Fibroblast of the aortic adventitia (primary cell): ENCODE data around the gene TLR2. TPM values are rescaled to one million over a fixed set of nuclear protein-coding genes. Genes with fewer than 3 reads are reported as not detected.

Experiments
- DNase-seq: peaks from one replicate; pipeline ENCODE4 v3.0.0-alpha.2; 2010; ENCODE audit warnings: low read depth
- H3K4me3 ChIP-seq: 2 replicates; pipeline ENCODE4 v1.5.1; 2011; ENCODE audit warnings: low read depth, mild to moderate bottlenecking, control low read depth, low read length, moderate library complexity
- CTCF ChIP-seq: IDR thresholded peaks from 2 replicates; pipeline ENCODE4 v1.5.1; 2011; ENCODE audit warnings: mild to moderate bottlenecking, low read length, control low read depth, inconsistent platforms; ENCODE audit not compliant: insufficient read depth
- total RNA-seq: library from RNA; depleted of rRNA; stranded (reverse); fragments of >200 nt; gene quantifications from 2 replicates; pipeline ENCODE4 v1.2.3, GENCODE V29; 2012; ENCODE audit warnings: low replicate concordance

Gene TLR2
- total RNA-seq, 1 donor: not detected

- peak; percentile 58 for DNase-seq
- no peak for TF ChIP-seq CTCF
- H3K4me3 ChIP-seq: no peak overlapping the region
Measured at GRCh38 chr4:153735906-153736461, 51.9 kb downstream of the TLR2 start.

- TF ChIP-seq CTCF: no peak
- no peak for DNase-seq
- H3K4me3 ChIP-seq: no peak overlapping the region
Measured at GRCh38 chr4:153741541-153741940, 57.5 kb downstream of the TLR2 start.

DNA sequence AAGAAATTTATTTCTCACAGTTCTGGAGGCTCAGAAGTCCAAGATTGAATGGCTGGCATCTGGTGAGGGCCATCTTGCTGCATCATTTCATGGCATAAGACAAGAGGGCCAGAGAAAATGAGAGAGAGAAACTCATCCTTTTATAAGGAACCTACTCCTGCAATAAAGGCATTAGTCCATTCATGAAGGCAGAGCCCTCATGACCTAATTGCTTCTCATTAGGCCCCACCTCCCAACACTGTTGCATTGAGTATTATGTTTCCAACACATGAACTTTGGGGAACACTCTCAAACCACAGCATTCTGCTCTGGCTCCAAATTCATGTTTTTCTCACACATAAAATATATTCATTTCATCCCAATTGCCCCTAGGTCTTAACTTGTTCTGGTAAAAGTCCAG lies 61.6 kb downstream of the TLR2 start:
- H3K4me3 ChIP-seq: no peak overlapping the region
- no peak for DNase-seq
- TF ChIP-seq CTCF: no peak

DNA sequence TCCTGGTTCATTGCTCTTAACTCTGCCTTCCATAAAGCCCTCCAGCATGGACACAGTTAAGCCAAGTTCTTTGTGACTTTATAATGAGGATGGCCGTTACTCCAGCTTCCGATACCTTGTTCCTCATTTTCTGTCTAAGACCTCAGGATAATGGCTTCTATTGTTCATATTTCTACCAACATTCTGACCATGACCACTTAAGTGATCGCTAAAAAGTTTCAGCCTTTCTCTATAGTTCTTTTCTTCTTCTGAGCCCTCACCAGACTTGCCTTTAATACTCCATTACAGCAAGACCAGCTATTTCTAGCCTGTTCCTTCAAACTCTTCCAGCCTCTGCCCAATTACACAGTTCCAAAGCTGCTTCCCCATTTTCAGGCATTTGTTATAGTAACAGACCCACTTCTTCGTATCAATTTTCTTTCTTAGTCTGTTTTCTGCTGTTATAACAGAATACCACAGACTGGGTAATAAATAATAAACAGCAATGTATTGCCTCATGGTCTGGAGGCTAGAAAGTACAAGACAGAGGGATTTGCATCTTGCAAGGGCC lies 63.4 kb downstream of the TLR2 start:
- H3K4me3 ChIP-seq: no peak overlapping the region
- TF ChIP-seq CTCF: no peak
- DNase-seq: no peak

DNA sequence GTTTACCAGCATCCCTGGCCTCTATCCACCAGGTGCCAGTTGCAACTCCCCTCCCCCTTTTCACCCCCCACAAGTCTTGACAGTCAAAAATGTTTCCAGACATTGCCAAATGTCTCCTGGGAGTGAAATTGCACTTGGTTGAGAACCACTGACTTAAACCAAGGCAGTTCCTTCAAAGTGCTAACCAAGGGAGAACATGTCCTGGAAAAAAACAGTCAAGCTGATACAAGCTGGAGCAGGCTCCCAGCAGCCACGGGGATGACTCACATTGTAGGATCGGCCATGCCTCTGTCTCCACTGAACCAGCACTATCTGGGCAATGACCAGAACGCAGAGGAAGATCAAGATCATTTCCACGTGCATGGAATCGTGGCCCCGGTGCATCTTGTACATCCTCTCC lies 64.3 kb downstream of the TLR2 start:
- no peak overlapping the region for H3K4me3 ChIP-seq
- peak; percentile 73 for DNase-seq
- TF ChIP-seq CTCF: no peak

- peak; percentile 76 for TF ChIP-seq CTCF
- peak; percentile 86 for DNase-seq
Measured at GRCh38 chr4:153750197-153750817, 66.2 kb downstream of the TLR2 start.

More at GRCh38 chr4:153750197-153750817, 66.2 kb downstream of the TLR2 start:
- no peak overlapping the region for H3K4me3 ChIP-seq
